ENCODE results near the gene TBC1D22A.
"Not testable (repeated sequence)": the region's sequence is repeated elsewhere in the genome, so short reads cannot be mapped to it uniquely, and the experiment has no call there.

Gene TBC1D22A

GRCh38 chr22:47129902-47130635 lies 367.6 kb downstream of the TBC1D22A start:
- Histone ChIP-seq H3K9me3 (ENCODE audit: control insufficient read depth, insufficient read depth, low read length) (no peaks in the 10 kb centered on the region), H3K4me1 (ENCODE audit: insufficient read depth, low read length) (no peaks in the 10 kb centered on the region; the same call in 1 of the 2 replicates), H3K9ac (ENCODE audit: low read depth, low read length) (no peak overlapping the region), H3K36me3 (ENCODE audit: insufficient read depth, low read length) (no peaks in the 10 kb centered on the region)

- H3K4me1 ChIP-seq (ENCODE audit: insufficient read depth, low read length), result no peaks in the 10 kb centered on the region
- H3K9me3 ChIP-seq (ENCODE audit: control insufficient read depth, insufficient read depth, low read length), result no peaks in the 10 kb centered on the region
- no peaks in the 10 kb centered on the region for H3K36me3 ChIP-seq (ENCODE audit: insufficient read depth, low read length)
- H3K9ac ChIP-seq (ENCODE audit: low read depth, low read length), result no peak overlapping the region
These were observed 368.6 kb downstream of the TBC1D22A start for GRCh38 chr22:47130883-47131631.

- H3K9ac ChIP-seq (ENCODE audit: low read depth, low read length), result no peak overlapping the region
- H3K36me3 ChIP-seq (ENCODE audit: insufficient read depth, low read length), result no peaks in the 10 kb centered on the region
- no peaks in the 10 kb centered on the region for H3K4me1 ChIP-seq (ENCODE audit: insufficient read depth, low read length)
- no peaks in the 10 kb centered on the region for H3K9me3 ChIP-seq (ENCODE audit: control insufficient read depth, insufficient read depth, low read length)
These were observed 369.4 kb downstream of the TBC1D22A start for GRCh38 chr22:47131632-47132427.

DNA sequence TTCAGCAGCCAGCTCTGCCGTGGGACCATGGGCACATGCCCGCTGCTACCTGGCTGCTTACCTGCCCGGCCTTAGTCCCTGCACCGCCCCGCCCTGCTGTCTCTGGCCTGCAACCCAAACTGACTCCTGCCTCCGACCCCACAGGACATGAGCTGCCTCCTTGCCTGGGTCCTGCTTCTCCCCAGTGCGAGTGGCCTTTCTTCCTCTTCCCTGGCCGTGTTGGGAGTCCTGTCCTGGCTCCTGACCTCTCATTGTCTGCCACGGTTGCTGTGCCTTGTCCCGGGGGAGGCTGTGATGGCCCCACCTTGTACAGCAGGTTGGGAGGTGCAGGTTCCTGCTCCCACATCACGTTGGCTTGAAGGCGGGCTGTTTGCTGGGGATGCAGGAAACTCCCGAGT lies 370.0 kb downstream of the TBC1D22A start:
- no peaks in the 10 kb centered on the region for H3K36me3 ChIP-seq (ENCODE audit: insufficient read depth, low read length)
- no peak overlapping the region for H3K9ac ChIP-seq (ENCODE audit: low read depth, low read length)
- H3K4me1 ChIP-seq (ENCODE audit: insufficient read depth, low read length), result no peaks in the 10 kb centered on the region
- H3K9me3 ChIP-seq (ENCODE audit: control insufficient read depth, insufficient read depth, low read length), result no peaks in the 10 kb centered on the region

DNA sequence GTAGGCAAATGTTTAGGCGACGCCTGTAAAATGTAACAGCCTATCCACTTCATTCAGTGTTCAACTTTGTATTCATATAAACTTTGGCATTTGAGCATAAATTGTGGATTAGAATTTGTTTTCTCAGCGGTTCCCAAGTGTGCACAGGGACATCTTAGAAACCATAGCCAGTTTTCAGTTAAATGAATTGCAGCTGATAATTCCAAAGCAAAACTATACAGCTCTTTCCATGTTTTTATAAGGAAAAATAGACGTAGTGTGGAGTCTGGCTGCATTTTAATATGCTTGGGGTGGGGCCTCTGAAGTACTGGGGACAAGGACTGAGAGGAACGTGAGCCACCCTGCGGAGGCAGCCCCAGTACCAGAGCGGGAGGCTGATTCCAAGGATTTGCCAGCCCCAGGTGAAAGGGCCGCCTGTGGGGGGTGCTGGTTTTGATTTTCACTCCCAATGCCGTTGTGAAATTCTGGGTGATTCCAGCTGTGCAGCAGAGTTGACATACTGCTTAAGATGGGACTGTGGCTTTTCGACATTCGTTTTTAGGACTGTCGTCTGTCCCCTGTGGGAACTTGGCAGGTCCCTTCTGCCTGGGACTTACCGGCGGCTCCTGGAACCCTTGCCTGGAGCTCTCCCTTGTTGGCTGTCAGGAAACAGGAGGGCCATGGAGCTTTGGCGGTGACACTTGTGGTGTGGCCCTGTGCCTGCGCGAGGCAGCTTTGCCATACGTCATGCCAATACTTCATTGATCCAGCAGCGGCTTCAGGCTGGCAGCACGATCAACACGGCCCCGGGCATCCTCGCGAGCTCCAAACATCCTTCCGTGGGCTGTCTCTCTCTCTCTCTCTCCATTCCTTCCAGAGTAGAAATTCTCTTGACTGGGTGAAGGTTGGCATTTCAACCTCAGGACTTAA lies 370.9 kb downstream of the TBC1D22A start:
- no peaks in the 10 kb centered on the region for H3K9me3 ChIP-seq (ENCODE audit: control insufficient read depth, insufficient read depth, low read length)
- no peaks in the 10 kb centered on the region for H3K36me3 ChIP-seq (ENCODE audit: insufficient read depth, low read length)
- no peak overlapping the region for H3K9ac ChIP-seq (ENCODE audit: low read depth, low read length)

GRCh38 chr22:47134222-47134621 lies 371.8 kb downstream of the TBC1D22A start:
- Histone ChIP-seq H3K4me1 (ENCODE audit: insufficient read depth, low read length) (no peaks in the 10 kb centered on the region), H3K36me3 (ENCODE audit: insufficient read depth, low read length) (no peaks in the 10 kb centered on the region), H3K9me3 (ENCODE audit: control insufficient read depth, insufficient read depth, low read length) (no peaks in the 10 kb centered on the region), H3K9ac (ENCODE audit: low read depth, low read length) (no peak overlapping the region)

More for the DNA sequence above, 370.9 kb downstream of the TBC1D22A start:
- no peaks in the 10 kb centered on the region for H3K4me1 ChIP-seq (ENCODE audit: insufficient read depth, low read length)

- Histone ChIP-seq H3K9ac (ENCODE audit: low read depth, low read length) (no peak overlapping the region), H3K36me3 (ENCODE audit: insufficient read depth, low read length) (no peaks in the 10 kb centered on the region), H3K4me1 (ENCODE audit: insufficient read depth, low read length) (no peaks in the 10 kb centered on the region), H3K9me3 (ENCODE audit: control insufficient read depth, insufficient read depth, low read length) (no peaks in the 10 kb centered on the region)
These were observed 372.9 kb downstream of the TBC1D22A start for GRCh38 chr22:47135338-47135737.

DNA sequence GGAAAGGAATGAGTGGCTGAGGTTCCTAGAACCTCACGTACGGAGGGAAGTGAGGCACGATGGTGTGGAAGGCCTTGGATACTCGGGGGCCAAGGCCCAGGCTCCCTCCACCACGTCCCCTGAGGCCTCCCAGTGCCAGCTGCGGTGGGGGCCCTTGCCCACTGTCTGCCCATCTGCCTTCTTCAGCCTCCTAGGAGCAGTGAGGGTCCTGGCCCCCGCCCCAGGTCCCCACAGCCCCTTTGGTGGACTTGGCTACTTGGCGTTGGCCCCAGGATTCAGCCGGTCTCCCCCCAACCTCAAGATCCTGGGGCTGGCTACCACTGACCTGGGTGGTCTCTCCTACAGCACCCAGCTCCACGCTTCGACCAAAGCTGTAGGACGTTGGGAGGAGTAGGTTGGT lies 373.6 kb downstream of the TBC1D22A start:
- no peaks in the 10 kb centered on the region for H3K9me3 ChIP-seq (ENCODE audit: control insufficient read depth, insufficient read depth, low read length)
- H3K36me3 ChIP-seq (ENCODE audit: insufficient read depth, low read length), result no peaks in the 10 kb centered on the region
- no peak overlapping the region for H3K9ac ChIP-seq (ENCODE audit: low read depth, low read length)
- no peaks in the 10 kb centered on the region for H3K4me1 ChIP-seq (ENCODE audit: insufficient read depth, low read length)

- Histone ChIP-seq H3K9me3 (ENCODE audit: control insufficient read depth, insufficient read depth, low read length) (no peaks in the 10 kb centered on the region), H3K4me1 (ENCODE audit: insufficient read depth, low read length) (no peaks in the 10 kb centered on the region), H3K9ac (ENCODE audit: low read depth, low read length) (no peak overlapping the region), H3K36me3 (ENCODE audit: insufficient read depth, low read length) (no peaks in the 10 kb centered on the region)
These were observed 374.2 kb downstream of the TBC1D22A start for GRCh38 chr22:47136671-47137070.

- Histone ChIP-seq H3K9ac (ENCODE audit: low read depth, low read length) (no peak overlapping the region), H3K36me3 (ENCODE audit: insufficient read depth, low read length) (no peaks in the 10 kb centered on the region), H3K4me1 (ENCODE audit: insufficient read depth, low read length) (no peaks in the 10 kb centered on the region), H3K9me3 (ENCODE audit: control insufficient read depth, insufficient read depth, low read length) (no peaks in the 10 kb centered on the region)
These were observed 376.8 kb downstream of the TBC1D22A start for GRCh38 chr22:47139013-47139789.

DNA sequence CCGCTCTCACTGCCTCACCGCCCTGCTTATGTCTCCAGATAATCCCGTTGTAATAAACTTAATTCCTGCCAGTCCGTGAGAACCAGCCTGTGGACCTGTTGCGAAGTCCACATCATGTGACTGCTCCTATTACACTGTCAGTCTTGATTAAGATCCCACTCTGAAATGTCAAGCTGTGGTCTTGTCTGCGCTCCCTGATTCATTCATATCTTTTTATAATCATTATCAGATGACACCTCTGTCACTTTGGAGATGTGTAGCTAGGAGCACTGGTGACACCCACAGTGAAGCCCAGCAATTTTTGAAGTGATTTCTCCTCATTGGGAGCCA lies 377.3 kb downstream of the TBC1D22A start:
- Histone ChIP-seq H3K4me1 (ENCODE audit: insufficient read depth, low read length) (no peaks in the 10 kb centered on the region), H3K9ac (ENCODE audit: low read depth, low read length) (no peak overlapping the region), H3K36me3 (ENCODE audit: insufficient read depth, low read length) (no peaks in the 10 kb centered on the region), H3K9me3 (ENCODE audit: control insufficient read depth, insufficient read depth, low read length) (no peaks in the 10 kb centered on the region)

- not testable (repeated sequence) for H3K36me3 ChIP-seq (ENCODE audit: insufficient read depth, low read length); H3K4me1 ChIP-seq (ENCODE audit: insufficient read depth, low read length); H3K9me3 ChIP-seq (ENCODE audit: control insufficient read depth, insufficient read depth, low read length); H3K9ac ChIP-seq (ENCODE audit: low read depth, low read length)
These were observed 378.5 kb downstream of the TBC1D22A start for GRCh38 chr22:47140975-47141374.

DNA sequence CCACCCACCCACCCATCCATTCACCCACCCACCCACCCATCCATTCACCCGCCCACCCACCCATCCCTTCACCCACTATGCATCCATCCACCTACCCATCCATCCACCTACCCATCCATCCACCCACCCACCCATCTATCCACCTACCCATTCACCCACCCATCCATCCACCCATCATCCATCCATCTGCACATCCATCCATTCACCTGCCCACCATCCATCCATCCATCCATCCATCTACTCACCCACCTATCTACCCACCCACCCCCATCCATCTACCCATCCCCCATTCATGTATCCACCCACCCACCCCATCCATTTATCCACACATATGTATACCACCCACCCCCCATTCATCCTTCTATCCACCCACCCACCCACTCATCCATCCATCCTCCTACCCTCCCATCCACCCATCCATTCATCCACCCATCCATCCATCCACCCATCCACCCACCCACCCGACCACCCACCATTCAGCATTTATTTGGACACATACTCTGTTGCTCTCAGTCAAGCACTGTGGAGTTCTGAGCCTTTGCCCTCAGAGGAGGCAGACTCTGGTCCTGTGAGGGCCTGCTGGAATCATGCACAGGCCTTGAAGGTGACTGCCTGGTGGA lies 380.1 kb downstream of the TBC1D22A start:
- Histone ChIP-seq H3K4me1 (ENCODE audit: insufficient read depth, low read length) (no peaks in the 10 kb centered on the region), H3K36me3 (ENCODE audit: insufficient read depth, low read length) (no peaks in the 10 kb centered on the region), H3K9ac (ENCODE audit: low read depth, low read length) (no peak overlapping the region), H3K9me3 (ENCODE audit: control insufficient read depth, insufficient read depth, low read length) (no peaks in the 10 kb centered on the region)

Measured in ES-I3 (cell line).